ENCODE results near the gene HIGD1C. TPM values are rescaled to one million over a fixed set of nuclear protein-coding genes. Genes with fewer than 3 reads are reported as not detected.

HIGD1C gene
- total RNA-seq, 2 experiments from 2014 or later = not detected

- Mint-ChIP-seq H3K27me3 (no peaks in the 10 kb centered on the region), H3K36me3 (ENCODE audit: low read depth) (peaks cover 3% of the 10 kb centered on the region), H3K27ac (no peak overlapping the region), H3K4me1 (peaks cover 30% of the 10 kb centered on the region), H3K9me3 (no peaks in the 10 kb centered on the region), H3K4me3 (no peak overlapping the region)
- no peak for DNase-seq
- ChIA-PET POLR2A (interaction anchor here (0.6 kb wide), 1 partner anchor 14 kb away, joined by 3 read pairs; no protein-coding TSS in a partner anchor), CTCF (interaction anchor here (0.7 to 1.3 kb wide), 3 partner anchors 8 to 1649 kb away, joined by 3 to 6 read pairs (median 5); no protein-coding TSS in a partner anchor)
Observed at GRCh38 chr12:51018956-51019355, 66.6 kb downstream of the HIGD1C start.

- ChIA-PET CTCF (interaction anchor here (0.7 to 1.3 kb wide), 3 partner anchors 9 to 865 kb away, joined by 3 to 6 read pairs (median 3); no protein-coding TSS in a partner anchor), POLR2A (no interaction called here)
- no peak overlapping the region for H3K4me3 Mint-ChIP-seq
- no peak overlapping the region for H3K27ac Mint-ChIP-seq
- H3K4me1 Mint-ChIP-seq = peaks cover 40% of the 10 kb centered on the region
- H3K27me3 Mint-ChIP-seq = no peaks in the 10 kb centered on the region
- DNase-seq = no peak
- no peaks in the 10 kb centered on the region for H3K9me3 Mint-ChIP-seq
- H3K36me3 Mint-ChIP-seq (ENCODE audit: low read depth) = peaks cover 3% of the 10 kb centered on the region
Observed at GRCh38 chr12:51019927-51020326, 67.6 kb downstream of the HIGD1C start.

Other genes starting within 250 kb of the HIGD1C start
- gene ATF1, start 188.4 kb upstream of the HIGD1C start, total RNA-seq = 10 to 100 TPM; 44.0 to 48.3 TPM
- gene TMPRSS12, start 109.6 kb upstream of the HIGD1C start, total RNA-seq = not detected
- gene SLC11A2, start 73.8 kb downstream of the HIGD1C start, total RNA-seq = 10 to 100 TPM; 35.0 to 36.4 TPM
- gene LETMD1, start 95.8 kb downstream of the HIGD1C start, total RNA-seq = 10 to 100 TPM; 92.1 to 93.9 TPM
- gene CSRNP2, start 131.1 kb downstream of the HIGD1C start, total RNA-seq = 10 to 100 TPM; 14.7 to 16.3 TPM
- 10 to 100 TPM; 34.3 to 35.9 TPM for gene TFCP2, start 220.6 kb downstream of the HIGD1C start, total RNA-seq